Mucosa of rectum (tissue), 2 donors: ENCODE measurements around the gene NOXA1.

Source experiments
- H3K27ac ChIP-seq, 2 donors: one replicate each; pipeline ENCODE4 v1.7.0; 2013; ENCODE audit warnings: inconsistent platforms in 2 of 2, low read depth in 2 of 2, low read length in 2 of 2
- H3K27me3 ChIP-seq, 2 donors: one replicate each; pipeline ENCODE4 v1.7.0; 2013; ENCODE audit warnings: low read length in 2 of 2; ENCODE audit not compliant: control insufficient read depth in 2 of 2, insufficient read depth in 2 of 2
- H3K36me3 ChIP-seq, 2 donors: one replicate each; pipeline ENCODE4 v1.7.0; 2013; ENCODE audit warnings: low read length in 2 of 2; ENCODE audit not compliant: control insufficient read depth in 2 of 2, insufficient read depth in 2 of 2
- H3K4me1 ChIP-seq, 2 donors: one replicate each; pipeline ENCODE4 v1.7.0; 2013; ENCODE audit warnings: low read length in 2 of 2, mild to moderate bottlenecking in 1 of 2; ENCODE audit not compliant: control insufficient read depth in 2 of 2, insufficient read depth in 2 of 2
- H3K4me3 ChIP-seq, 2 donors: one replicate each; pipeline ENCODE4 v1.7.0; 2013; ENCODE audit warnings: low read length in 2 of 2
- H3K9ac ChIP-seq, 2 donors: one replicate each; pipeline ENCODE4 v1.7.0; 2013; ENCODE audit warnings: low read length in 2 of 2, low read depth in 1 of 2, mild to moderate bottlenecking in 1 of 2
- H3K9me3 ChIP-seq, 2 donors: one replicate each; pipeline ENCODE4 v1.7.0; 2013; ENCODE audit warnings: low read length in 2 of 2; ENCODE audit not compliant: control insufficient read depth in 2 of 2
- donor health status: healthy.
- donor health status: Normal muscosa, but diverticular disease.

Gene NOXA1

GRCh38 chr9:137388589-137389427 lies 34.4 kb upstream of the NOXA1 start:
- no peaks in the 10 kb centered on the region for H3K36me3 ChIP-seq
- H3K27ac ChIP-seq = no peak overlapping the region
- H3K4me3 ChIP-seq = no peak overlapping the region
- no peaks in the 10 kb centered on the region for H3K9me3 ChIP-seq
- peaks cover 9% of the 10 kb centered on the region in 2 donors for H3K4me1 ChIP-seq
- H3K9ac ChIP-seq = no peak overlapping the region
- no peaks in the 10 kb centered on the region for H3K27me3 ChIP-seq

GRCh38 chr9:137389428-137389746 lies 33.8 kb upstream of the NOXA1 start:
- no peaks in the 10 kb centered on the region for H3K9me3 ChIP-seq
- H3K36me3 ChIP-seq = no peaks in the 10 kb centered on the region
- no peak overlapping the region for H3K4me3 ChIP-seq
- no peak overlapping the region for H3K27ac ChIP-seq
- H3K27me3 ChIP-seq = no peaks in the 10 kb centered on the region
- no peak overlapping the region for H3K9ac ChIP-seq
- peaks cover 9% of the 10 kb centered on the region in 2 donors for H3K4me1 ChIP-seq

- H3K9ac ChIP-seq = peak overlapping the region in 1 of 2 donors; percentile 64
- peak overlapping the region in 1 of 2 donors; percentile 50 for H3K4me3 ChIP-seq
- no peaks in the 10 kb centered on the region for H3K9me3 ChIP-seq
- H3K27me3 ChIP-seq = no peaks in the 10 kb centered on the region
- peaks cover 9% of the 10 kb centered on the region in 2 donors for H3K4me1 ChIP-seq
- peak overlapping the region; percentile 83 to 85 for H3K27ac ChIP-seq
- no peaks in the 10 kb centered on the region for H3K36me3 ChIP-seq
These were observed 32.4 kb upstream of the NOXA1 start for GRCh38 chr9:137390553-137391410.

GRCh38 chr9:137391411-137391754 lies 31.8 kb upstream of the NOXA1 start:
- Histone ChIP-seq H3K4me3 (peak overlapping the region in 1 of 2 donors; percentile 50), H3K36me3 (no peaks in the 10 kb centered on the region), H3K27me3 (no peaks in the 10 kb centered on the region), H3K9me3 (no peaks in the 10 kb centered on the region), H3K9ac (peak overlapping the region in 1 of 2 donors; percentile 64), H3K4me1 (peaks cover 9% of the 10 kb centered on the region in 2 donors), H3K27ac (peak overlapping the region; percentile 83 to 85)

- no peak overlapping the region for H3K9ac ChIP-seq
These were observed 30.8 kb upstream of the NOXA1 start for GRCh38 chr9:137392232-137393007.

GRCh38 chr9:137393176-137394150 lies 29.7 kb upstream of the NOXA1 start:
- no peak overlapping the region for H3K9ac ChIP-seq
- no peaks in the 10 kb centered on the region for H3K27me3 ChIP-seq
- H3K4me1 ChIP-seq = peaks cover 9% of the 10 kb centered on the region in 2 donors
- H3K27ac ChIP-seq = no peak overlapping the region
- H3K9me3 ChIP-seq = no peaks in the 10 kb centered on the region
- H3K36me3 ChIP-seq = peaks cover 0 to 2% of the 10 kb centered on the region in 2 donors
- no peak overlapping the region for H3K4me3 ChIP-seq

More at GRCh38 chr9:137392232-137393007, 30.8 kb upstream of the NOXA1 start:
- H3K9me3 ChIP-seq = no peaks in the 10 kb centered on the region
- no peak overlapping the region for H3K27ac ChIP-seq
- H3K4me1 ChIP-seq = peaks cover 9% of the 10 kb centered on the region in 2 donors
- H3K27me3 ChIP-seq = no peaks in the 10 kb centered on the region
- H3K4me3 ChIP-seq = no peak overlapping the region
- peaks cover 0 to 2% of the 10 kb centered on the region in 2 donors for H3K36me3 ChIP-seq

GRCh38 chr9:137394866-137395665 lies 28.1 kb upstream of the NOXA1 start:
- Histone ChIP-seq H3K27ac (no peak overlapping the region), H3K4me1 (peaks cover 9 to 16% of the 10 kb centered on the region in 2 donors), H3K4me3 (no peak overlapping the region), H3K36me3 (peaks cover 0 to 4% of the 10 kb centered on the region in 2 donors), H3K9me3 (no peaks in the 10 kb centered on the region), H3K27me3 (no peaks in the 10 kb centered on the region), H3K9ac (no peak overlapping the region)

- Histone ChIP-seq H3K27ac (no peak overlapping the region), H3K27me3 (no peaks in the 10 kb centered on the region), H3K9me3 (no peaks in the 10 kb centered on the region), H3K36me3 (peaks cover 0 to 4% of the 10 kb centered on the region in 2 donors), H3K4me3 (no peak overlapping the region), H3K4me1 (peaks cover 6 to 15% of the 10 kb centered on the region in 2 donors), H3K9ac (no peak overlapping the region)
These were observed 27.6 kb upstream of the NOXA1 start for GRCh38 chr9:137395666-137396010.
